ENCODE results near the gene TMEM175.
"Not testable (repeated sequence)": the region's sequence is repeated elsewhere in the genome, so short reads cannot be mapped to it uniquely, and the experiment has no call there.

The TMEM175 gene

GRCh38 chr4:992297-993110, 60.2 kb downstream of the TMEM175 start:
- no peak for DNase-seq

GRCh38 chr4:993111-994029, 61.1 kb downstream of the TMEM175 start, which contains the start of gene SLC26A1:
Gene SLC26A1 (minus strand): TSS chr4:993404. CDS start chr4:991703, 1,701 bp downstream.
- no peak for DNase-seq

DNA sequence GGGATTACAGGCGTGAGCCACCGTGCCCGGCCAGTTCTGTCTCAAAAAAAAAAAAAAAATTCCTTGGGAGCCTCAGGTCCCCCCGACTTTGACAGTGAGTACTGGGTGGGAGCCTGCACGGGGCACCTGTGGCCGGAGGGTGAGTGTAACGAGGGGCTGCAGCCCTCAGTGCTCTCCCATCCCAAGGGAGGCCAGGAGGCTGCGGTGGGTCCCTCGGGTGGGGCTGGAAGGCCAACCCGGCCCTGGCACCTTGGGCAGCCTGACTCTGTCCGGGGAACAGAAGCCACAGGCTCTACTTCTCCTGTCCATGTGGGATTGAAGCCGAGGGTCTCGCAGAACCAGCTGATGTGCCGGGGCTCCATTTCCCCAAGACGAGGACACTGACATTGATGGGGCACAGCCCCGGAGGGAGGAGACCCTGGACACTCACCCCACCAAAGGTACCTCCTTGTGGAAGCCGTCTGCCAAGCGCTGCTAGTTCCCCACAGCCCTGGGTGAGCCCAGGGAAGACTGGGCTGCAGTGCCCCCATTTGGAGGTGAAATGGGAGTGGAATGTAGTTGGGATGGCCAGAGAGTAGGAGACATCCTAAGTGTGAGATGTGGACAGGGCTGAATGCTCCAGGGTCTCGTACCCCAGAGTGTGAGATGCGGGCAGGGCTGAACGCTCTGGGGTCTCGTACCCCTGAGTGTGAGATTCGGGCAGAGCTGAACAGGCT, 63.2 kb downstream of the TMEM175 start:
- no peak for DNase-seq

DNA sequence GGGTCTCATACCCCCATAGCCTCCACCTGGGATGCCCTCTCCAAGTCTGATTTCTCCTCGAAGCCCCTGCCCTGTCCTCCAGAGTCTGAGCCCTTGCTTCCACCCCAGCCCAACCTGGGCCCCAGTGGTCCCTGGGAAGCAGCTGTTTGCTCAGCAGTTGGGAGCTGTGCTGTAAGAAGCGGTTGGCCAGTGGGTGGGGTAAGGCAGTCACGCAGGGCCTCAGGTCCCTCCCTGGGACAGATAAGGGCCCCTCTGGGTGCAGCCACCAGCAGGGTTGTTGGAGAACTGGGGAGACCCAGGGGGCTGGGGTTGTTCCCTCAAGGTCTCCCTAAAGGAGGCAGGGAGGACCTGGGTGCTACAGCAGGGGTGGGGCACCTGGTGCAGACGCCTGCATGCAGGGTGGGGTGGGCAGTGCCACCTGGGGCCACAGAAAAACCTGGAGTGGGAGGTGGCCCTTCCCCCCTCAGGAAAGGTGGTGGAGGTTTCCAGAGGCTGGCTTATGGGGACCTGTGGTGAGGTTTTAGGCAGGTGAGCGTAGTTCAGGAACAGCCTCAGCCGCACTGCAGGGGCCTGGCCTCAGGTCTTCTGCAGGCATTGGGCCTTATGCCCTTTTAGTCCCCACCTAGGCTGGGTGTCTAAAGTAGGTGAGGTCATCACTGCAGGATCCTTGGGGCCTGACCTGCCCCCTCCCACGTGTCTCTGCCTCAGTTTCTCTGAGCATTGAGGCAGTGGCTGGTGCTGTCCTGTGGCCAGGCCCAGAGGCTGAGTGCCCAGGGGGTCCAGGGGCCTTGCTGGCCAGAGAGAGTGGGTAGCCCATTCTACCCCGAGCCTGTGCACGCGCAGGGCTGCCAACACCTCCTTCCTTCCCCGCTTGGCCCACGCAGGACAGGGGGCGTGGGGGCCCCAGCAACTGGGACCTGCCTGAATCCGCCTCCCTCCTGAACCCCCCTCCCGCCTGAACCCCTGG, 64.1 kb downstream of the TMEM175 start:
- no peak for DNase-seq

DNA sequence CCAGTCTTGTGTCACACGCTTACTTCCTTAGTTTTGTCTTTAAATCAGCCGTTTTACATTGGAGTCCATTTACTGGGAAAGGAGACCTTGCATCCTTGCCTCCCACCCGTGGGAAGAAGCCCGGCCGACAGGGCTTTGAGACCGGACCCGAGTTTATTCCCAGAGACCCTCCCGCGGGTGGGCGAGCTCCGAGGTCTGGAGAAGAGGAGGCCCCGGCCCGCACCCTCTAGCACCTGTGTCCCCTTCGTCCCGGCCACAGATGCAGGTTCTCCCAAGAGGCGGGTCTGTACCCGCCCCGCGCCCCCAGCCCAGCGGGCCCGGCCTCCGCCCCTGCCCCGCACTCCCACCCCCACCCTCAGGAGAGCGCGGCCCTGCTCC, 64.7 kb downstream of the TMEM175 start:
- DNase-seq, result no peak

DNA sequence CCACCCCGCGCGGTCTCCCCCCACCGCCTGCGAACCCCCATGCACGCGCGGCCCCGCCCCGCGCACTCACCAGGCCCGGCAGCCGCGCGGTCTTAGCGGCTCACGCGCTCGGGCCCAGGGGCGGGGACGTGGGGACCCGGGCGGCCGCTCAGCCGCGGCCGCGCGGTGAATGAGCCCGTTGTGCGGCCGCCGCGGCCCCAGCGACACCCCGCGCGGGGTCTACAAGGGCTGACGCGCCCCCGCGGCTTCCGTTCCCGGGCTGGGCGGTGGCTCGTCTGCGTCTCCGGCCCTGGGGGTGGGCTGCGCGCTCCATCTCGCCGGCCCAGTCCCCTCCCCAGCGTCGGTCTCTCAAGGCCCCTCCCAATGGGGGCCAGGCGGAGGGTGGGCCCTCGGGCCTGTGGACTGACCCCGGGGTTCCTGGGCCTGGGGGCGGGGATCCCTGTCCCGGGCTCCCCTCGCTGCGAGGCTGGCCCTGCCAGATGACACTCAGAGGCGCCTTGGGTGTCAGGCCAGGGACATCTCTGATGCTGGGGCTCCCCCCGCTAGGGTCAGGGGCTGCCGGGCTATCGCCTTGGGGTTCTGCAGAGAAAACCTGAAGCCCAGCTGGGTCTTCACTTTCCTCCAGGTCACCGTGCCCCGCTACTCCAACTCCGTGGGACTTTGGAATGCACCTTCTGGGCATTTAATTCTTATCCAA, 65.3 kb downstream of the TMEM175 start:
- no peak for DNase-seq

GRCh38 chr4:998096-998691, 65.9 kb downstream of the TMEM175 start:
- no peak for DNase-seq

DNA sequence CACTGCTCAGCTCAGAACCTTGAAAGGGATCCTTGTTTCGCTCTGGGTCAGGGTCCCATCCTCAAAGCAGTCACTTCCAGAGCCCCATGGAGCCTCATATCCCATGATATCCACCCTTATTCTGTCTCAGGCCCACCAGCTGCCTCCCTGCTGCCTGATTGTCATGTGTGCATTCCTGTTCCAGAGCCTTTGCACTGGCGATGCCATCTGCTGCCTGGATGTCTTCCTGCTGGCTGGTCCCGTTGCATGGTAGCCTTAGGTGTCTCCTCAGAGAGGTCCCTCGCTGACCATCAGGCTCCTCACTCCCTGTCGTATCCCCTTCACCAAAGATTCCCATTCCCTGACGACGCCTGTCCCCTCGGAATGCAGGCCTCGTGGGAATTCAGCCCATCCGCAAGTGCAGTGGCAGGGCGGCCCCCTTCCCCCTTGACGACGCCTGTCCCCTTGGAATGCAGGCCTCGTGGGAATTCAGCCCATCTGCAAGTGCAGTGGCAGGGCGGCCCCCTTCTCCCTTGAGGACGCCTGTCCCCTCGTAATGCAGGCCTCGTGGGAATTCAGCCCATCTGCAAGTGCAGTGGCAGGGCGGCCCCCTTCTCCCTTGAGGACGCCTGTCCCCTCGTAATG, 67.1 kb downstream of the TMEM175 start:
- not testable (repeated sequence) for DNase-seq

- DNase-seq, result no peak
Observed at GRCh38 chr4:999882-1000425, 67.7 kb downstream of the TMEM175 start.

DNA sequence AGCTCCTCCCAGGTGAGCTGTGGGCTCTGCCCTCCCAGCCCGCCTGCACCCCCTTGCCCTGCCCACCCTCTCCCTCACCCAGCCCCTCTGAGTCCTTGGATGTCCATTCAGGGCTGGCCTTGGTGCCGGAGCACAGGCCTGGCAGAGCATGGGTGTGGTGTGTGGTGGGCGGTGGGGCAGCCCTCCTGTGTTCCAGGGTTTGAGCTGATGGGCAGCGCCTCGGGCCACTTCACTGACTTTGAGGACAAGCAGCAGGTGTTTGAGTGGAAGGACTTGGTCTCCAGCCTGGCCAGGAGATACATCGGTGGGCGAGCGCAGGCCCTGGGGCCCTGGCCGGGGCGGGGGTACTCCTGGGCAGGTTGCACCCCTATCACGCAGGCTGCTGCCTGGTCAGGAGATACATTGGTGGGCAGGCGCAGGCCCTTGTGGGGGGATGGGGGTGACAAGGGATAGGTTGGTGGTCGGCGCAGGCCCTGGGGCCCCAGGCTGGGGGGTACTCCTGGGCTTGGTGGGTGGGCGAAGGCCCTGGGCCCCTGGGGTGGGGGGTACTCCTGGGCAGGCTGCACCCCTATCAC, 68.5 kb downstream of the TMEM175 start:
- DNase-seq, result no peak

DNA sequence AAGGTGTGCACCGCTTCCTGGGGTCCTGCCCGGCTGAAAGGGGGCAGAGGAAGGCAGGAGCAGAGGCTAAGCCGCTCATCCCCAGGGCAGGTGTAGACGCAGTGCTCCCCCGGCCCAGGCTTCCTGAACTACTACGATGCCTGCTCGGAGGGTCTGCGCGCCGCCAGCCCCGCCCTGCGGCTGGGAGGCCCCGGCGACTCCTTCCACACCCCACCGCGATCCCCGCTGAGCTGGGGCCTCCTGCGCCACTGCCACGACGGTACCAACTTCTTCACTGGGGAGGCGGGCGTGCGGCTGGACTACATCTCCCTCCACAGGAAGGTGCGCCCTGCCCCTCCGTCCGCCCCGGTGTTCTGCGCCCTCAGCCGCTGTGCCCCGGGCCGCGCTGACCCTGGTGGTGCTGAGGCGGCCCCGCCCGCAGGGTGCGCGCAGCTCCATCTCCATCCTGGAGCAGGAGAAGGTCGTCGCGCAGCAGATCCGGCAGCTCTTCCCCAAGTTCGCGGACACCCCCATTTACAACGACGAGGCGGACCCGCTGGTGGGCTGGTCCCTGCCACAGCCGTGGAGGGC, 69.4 kb downstream of the TMEM175 start:
- no peak for DNase-seq

GRCh38 chr4:1002131-1002630, 69.9 kb downstream of the TMEM175 start:
- no peak for DNase-seq

DNA sequence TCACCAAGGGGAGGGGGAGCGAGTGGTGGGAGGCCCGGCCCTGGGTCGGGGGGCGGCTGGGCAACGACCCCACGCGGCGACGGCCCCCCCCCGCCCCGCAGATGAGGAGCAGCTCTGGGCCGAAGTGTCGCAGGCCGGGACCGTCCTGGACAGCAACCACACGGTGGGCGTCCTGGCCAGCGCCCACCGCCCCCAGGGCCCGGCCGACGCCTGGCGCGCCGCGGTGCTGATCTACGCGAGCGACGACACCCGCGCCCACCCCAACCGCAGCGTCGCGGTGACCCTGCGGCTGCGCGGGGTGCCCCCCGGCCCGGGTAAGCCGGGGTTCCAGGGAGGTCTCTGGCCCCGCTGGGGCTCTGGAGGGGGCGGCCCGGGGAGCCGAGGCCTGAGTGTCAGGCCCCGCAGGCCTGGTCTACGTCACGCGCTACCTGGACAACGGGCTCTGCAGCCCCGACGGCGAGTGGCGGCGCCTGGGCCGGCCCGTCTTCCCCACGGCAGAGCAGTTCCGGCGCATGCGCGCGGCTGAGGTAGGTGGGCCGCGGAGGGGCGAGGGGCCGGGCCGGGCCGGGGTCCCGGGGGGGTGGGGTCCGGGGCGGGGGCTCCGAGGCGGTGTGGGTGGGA, 70.5 kb downstream of the TMEM175 start:
- DNase-seq, result no peak

DNA sequence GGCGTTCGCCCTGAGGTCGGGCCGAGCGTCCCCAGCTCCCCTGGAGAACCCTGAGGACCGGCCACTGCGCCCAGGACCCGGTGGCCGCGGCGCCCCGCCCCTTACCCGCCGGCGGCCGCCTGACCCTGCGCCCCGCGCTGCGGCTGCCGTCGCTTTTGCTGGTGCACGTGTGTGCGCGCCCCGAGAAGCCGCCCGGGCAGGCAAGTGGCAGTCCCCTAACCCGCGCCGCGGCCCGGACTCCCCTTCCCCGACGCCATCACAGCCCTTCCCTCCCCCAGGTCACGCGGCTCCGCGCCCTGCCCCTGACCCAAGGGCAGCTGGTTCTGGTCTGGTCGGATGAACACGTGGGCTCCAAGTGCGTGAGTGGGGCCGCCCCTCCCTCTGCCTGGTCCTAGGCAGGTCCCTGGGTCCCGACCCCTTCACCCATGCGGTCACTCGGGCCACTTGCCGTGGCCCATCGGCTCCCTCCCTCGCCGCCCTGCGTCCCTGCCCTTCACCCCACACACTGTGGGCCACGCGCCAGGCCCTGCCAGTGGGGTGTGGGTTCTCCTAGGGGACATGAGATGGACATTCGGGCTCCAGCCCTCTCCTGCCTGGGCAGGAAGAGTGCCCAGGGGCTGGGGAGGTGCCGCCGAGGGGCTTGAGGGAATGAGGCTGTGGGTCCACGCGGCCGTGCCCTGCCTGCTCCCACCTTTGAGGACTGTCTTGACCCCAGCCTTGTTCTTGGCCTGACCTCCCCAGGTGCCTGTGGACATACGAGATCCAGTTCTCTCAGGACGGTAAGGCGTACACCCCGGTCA, 71.2 kb downstream of the TMEM175 start:
- no peak for DNase-seq

DNA sequence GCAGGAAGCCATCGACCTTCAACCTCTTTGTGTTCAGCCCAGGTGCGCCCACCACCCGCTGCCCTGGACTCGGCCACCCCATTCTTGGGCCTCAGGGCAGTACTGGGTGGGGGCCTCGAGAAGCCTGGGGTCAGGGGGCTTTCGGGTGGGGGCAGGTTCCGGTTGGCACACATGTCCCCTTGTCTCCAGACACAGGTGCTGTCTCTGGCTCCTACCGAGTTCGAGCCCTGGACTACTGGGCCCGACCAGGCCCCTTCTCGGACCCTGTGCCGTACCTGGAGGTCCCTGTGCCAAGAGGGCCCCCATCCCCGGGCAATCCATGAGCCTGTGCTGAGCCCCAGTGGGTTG, 71.8 kb downstream of the TMEM175 start:
- no peak for DNase-seq

DNA sequence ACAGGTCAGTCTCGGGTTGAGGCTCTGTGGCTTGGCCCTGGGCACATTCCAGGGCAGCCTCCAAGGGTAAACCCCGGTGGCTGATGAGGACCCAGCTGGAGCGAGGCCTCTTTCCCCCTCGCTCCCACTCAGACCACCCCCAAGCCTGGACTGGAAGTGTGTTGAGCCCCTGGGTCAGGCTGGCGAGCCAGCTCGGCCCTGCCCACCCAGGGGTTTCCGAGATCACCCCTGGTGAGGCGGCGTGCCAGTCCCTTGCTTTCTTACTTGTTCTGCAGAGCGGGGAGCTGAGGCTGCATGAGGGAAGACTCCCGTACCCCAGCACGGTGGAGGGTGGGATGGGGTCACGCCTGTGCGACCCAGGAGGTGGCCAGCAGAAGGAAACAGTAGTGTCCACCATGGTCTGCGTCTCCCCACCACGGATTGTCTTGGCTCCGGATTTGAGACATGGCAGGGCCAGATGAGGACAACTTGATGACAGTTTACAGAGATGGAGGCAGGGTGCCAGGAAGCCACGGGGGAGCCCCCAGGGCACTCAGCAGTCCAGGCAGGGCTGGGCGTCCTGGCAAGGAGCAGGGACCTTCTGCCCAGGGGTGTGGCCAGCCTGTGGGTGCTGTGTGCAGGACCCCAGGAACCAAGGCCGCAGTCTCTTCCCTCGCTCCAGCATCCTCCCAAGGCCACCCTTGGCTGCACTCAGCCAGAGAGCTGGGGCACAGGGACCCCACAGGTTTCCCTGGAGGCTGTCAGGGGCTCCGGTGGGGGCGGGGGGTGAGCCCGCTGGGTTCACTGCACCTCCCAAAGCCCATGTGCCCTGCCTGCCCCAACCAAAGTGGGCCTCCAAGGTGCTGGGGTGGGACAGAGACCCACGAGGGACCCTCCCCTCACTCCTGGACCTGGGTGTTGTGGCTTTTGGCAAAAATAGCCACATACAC, 72.6 kb downstream of the TMEM175 start:
- DNase-seq, result no peak

DNA sequence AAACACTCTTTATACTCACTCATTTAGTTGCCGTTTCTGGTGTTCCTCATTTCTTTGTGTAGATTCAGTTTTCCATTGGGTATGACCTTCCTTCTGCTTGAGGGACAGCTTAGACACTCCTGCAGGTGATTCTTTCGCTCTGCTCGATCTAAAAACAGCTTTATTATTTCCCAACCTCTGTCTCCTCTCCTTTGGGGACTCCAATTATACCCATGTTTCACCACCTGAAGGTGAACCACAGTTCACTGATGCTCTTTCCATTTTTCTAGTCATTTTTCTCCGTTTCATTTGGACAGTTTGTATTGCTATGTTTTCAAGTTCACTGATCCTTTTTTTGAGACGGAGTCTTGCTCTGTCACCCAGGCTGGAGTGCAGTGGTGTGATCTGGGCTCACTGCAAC, 74.6 kb downstream of the TMEM175 start:
- DNase-seq, result no peak
